HCT116 (cell line): ENCODE data around the gene IMMP2L. TPM values are rescaled to one million over a fixed set of nuclear protein-coding genes. Genes with fewer than 3 reads are reported as not detected.

Source experiments
- ATAC-seq: fragments of 200-7000 bp; cut with Tn5 transposase; 2 replicates; pipeline ENCODE4 v1.9.1; 2020; ENCODE audit warnings: mild to moderate bottlenecking, moderate library complexity
- BruUV-seq: library from RNA; stranded (reverse); fragments of 400-500 nt; replicated peaks from 2 replicates; lab custom pipeline; 2021; lab: Mats Ljungman, UMichigan
- CTCF ChIA-PET: fragments of 300-600 bp; sonication (Branson Sonifier 250); formaldehyde crosslinking; loops from one replicate; lab custom pipeline; 2021; ENCODE audit warnings: antibody characterized with exemption; lab: Charles Lee
- POLR2A ChIA-PET: fragments of 300-600, 350-600 bp; sonication (Branson Sonifier 250); formaldehyde crosslinking; loops from one replicate; lab custom pipeline; 2021; ENCODE audit warnings: antibody characterized with exemption; lab: Charles Lee
- RAD21 ChIA-PET, 2 experiments: fragments of 300-600 bp; sonication (Branson Sonifier 250); formaldehyde crosslinking; loops; one replicate each; lab custom pipeline; 2023; ENCODE audit warnings: low total read pairs in 2 of 2; ENCODE audit not compliant: uncharacterized antibody in 2 of 2, unreplicated experiment in 2 of 2, low non-redundant PET in 1 of 2; lab: Charles Lee
- DNase-seq: peaks from one replicate; pipeline ENCODE4 v3.0.0-alpha.2; 2010; ENCODE audit warnings: low read depth, low spot score
- H2AFZ ChIP-seq: fragments of 200-600 bp; shearing (Covaris generic), sonication (generic); 2 replicates; pipeline ENCODE4 v1.6.1; 2017; ENCODE audit warnings: low read depth, mixed run types, mixed read lengths, antibody characterized with exemption, low read length; ENCODE audit not compliant: poor library complexity, severe bottlenecking
- H3K27ac ChIP-seq: 2 replicates; pipeline ENCODE4 v1.5.1; 2012; ENCODE audit warnings: low read depth, low read length
- H3K27me3 ChIP-seq: fragments of 200-600 bp; sonication (generic); 2 replicates; pipeline ENCODE4 v1.6.1; 2016; ENCODE audit warnings: mixed run types, low read length, mixed read lengths; ENCODE audit not compliant: insufficient read depth
- H3K36me3 ChIP-seq, 2 experiments: fragments of 200-500 bp in 1 of 2; fragments of 200-600 bp in 1 of 2; sonication (Bioruptor generic) in 1 of 2; sonication (generic) in 1 of 2; 2 replicates each; pipeline versions ENCODE4 v1.5.1 to v1.6.1; 2014 to 2016; ENCODE audit warnings: low read length in 2 of 2, inconsistent platforms in 1 of 2, mixed read lengths in 1 of 2, mixed run types in 1 of 2; ENCODE audit not compliant: insufficient read depth in 2 of 2, control insufficient read depth in 1 of 2
- H3K4me1 ChIP-seq, 2 experiments: fragments of 200-600 bp in 1 of 2; sonication (generic) in 1 of 2; 2 replicates each; pipeline versions ENCODE4 v1.5.1 to v1.6.1; 2012 to 2017; ENCODE audit warnings: low read length in 2 of 2, inconsistent platforms in 1 of 2, mild to moderate bottlenecking in 1 of 2, mixed read lengths in 1 of 2, mixed run types in 1 of 2, moderate library complexity in 1 of 2; ENCODE audit not compliant: insufficient read depth in 2 of 2, control insufficient read depth in 1 of 2
- H3K4me2 ChIP-seq: fragments of 200-600 bp; sonication (generic); 2 replicates; pipeline ENCODE4 v1.6.1; 2017; ENCODE audit warnings: mixed run types, low read length, mixed read lengths
- H3K4me3 ChIP-seq, 2 experiments: fragments of 200-600 bp in 1 of 2; sonication (generic) in 1 of 2; replicated peaks in 1 of 2; 2 replicates each; pipeline ENCODE4 v1.5.1; 2011 to 2016; ENCODE audit warnings: low read length in 2 of 2, control low read depth in 1 of 2, low read depth in 1 of 2, mild to moderate bottlenecking in 1 of 2, mixed read lengths in 1 of 2, mixed run types in 1 of 2
- H3K79me2 ChIP-seq: fragments of 200-600 bp; sonication (generic); 2 replicates; pipeline ENCODE4 v1.6.1; 2017; ENCODE audit warnings: mild to moderate bottlenecking, mixed run types, low read length, moderate library complexity, mixed read lengths; ENCODE audit not compliant: insufficient read depth
- H3K9ac ChIP-seq: fragments of 200-600 bp; sonication (generic); 2 replicates; pipeline ENCODE4 v1.6.1; 2016; ENCODE audit warnings: low read length, mixed read lengths
- H3K9me2 ChIP-seq: fragments of 200-600 bp; sonication (generic), shearing (Covaris generic); 2 replicates; pipeline ENCODE4 v1.6.1; 2017; ENCODE audit warnings: mixed run types, mild to moderate bottlenecking, moderate library complexity; ENCODE audit not compliant: insufficient read depth
- H3K9me3 ChIP-seq, 2 experiments: fragments of 200-500 bp in 1 of 2; fragments of 200-600 bp in 1 of 2; sonication (Bioruptor generic) in 1 of 2; sonication (generic) in 1 of 2; 2 replicates each; pipeline ENCODE4 v1.6.1; 2014 to 2017; ENCODE audit warnings: low read length in 2 of 2, mixed read lengths in 2 of 2, inconsistent platforms in 1 of 2, low read depth in 1 of 2, mild to moderate bottlenecking in 1 of 2, mixed run types in 1 of 2, moderate library complexity in 1 of 2; ENCODE audit not compliant: control insufficient read depth in 1 of 2, insufficient read depth in 1 of 2
- H4K20me1 ChIP-seq: fragments of 200-600 bp; sonication (generic), shearing (Covaris generic); 2 replicates; pipeline ENCODE4 v1.6.1; 2017; ENCODE audit warnings: mixed run types, mild to moderate bottlenecking, moderate library complexity; ENCODE audit not compliant: insufficient read depth
- ATF3 ChIP-seq: IDR thresholded peaks from 2 replicates; pipeline ENCODE4 v1.6.1; 2012
- CBX3 ChIP-seq: IDR thresholded peaks from 2 replicates; pipeline ENCODE4 v1.6.1; 2012; ENCODE audit warnings: low read depth
- EZH2phosphoT487 ChIP-seq: fragments of 200-600 bp; IDR thresholded peaks from 2 replicates; pipeline ENCODE4 v1.6.1; 2018; ENCODE audit warnings: antibody characterized with exemption, borderline replicate concordance
- FOSL1 ChIP-seq: IDR thresholded peaks from 2 replicates; pipeline ENCODE4 v1.6.1; 2012; ENCODE audit warnings: low read depth
- POLR2AphosphoS5 ChIP-seq: IDR thresholded peaks from 2 replicates; pipeline ENCODE4 v1.6.1; 2011; ENCODE audit warnings: mild to moderate bottlenecking, low read depth, low read length, moderate library complexity
- TCF7L2 ChIP-seq: IDR thresholded peaks from 2 replicates; pipeline ENCODE4 v1.7.0; 2011; ENCODE audit warnings: borderline replicate concordance, inconsistent platforms; ENCODE audit not compliant: insufficient read depth, insufficient read length; ENCODE audit errors: extremely low read depth
- YY1 ChIP-seq: IDR thresholded peaks from 2 replicates; pipeline ENCODE4 v1.6.1; 2011; ENCODE audit warnings: low read length, low read depth, moderate library complexity, mild to moderate bottlenecking; ENCODE audit not compliant: insufficient replicate concordance; ENCODE audit errors: extremely low read depth
- ZFX ChIP-seq: fragments of 450-650 bp; IDR thresholded peaks from 2 replicates; pipeline ENCODE4 v1.6.1; 2017
- intact Hi-C: fragments of 100-400 bp; cut with micrococcal nuclease; formaldehyde crosslinking; loops from 2 replicates; pipeline ENCODE4 v1.10.0; 2022
- total RNA-seq: library from RNA; stranded (reverse); gene quantifications from one replicate; pipeline ENCODE4 v1.2.1, GENCODE V29; 2021; ENCODE audit not compliant: unreplicated experiment

IMMP2L gene
- total RNA-seq, 1 experiment from 2014 or later = 21.1 TPM

- ChIA-PET POLR2A (no interaction called here), RAD21 (no interaction called here), CTCF (no interaction called here)
- Histone ChIP-seq H3K79me2 (no peaks in the 10 kb centered on the region), H3K9me2 (no peaks in the 10 kb centered on the region), H3K27ac (no peak overlapping the region), H4K20me1 (no peaks in the 10 kb centered on the region), H3K4me3 (no peak overlapping the region), H2AFZ (no peak overlapping the region), H3K27me3 (no peaks in the 10 kb centered on the region), H3K4me2 (no peak overlapping the region), H3K4me1 (peaks cover 0 to 10% of the 10 kb centered on the region in 2 experiments; a peak in 3 of 4 replicates), H3K9me3 (no peaks in the 10 kb centered on the region), H3K9ac (no peak overlapping the region), H3K36me3 (no peaks in the 10 kb centered on the region)
- ATAC-seq (no peak), DNase-seq (no peak)
- TF ChIP-seq YY1 (no peak), CBX3 (no peak), FOSL1 (no peak)
- intact Hi-C loops = no loop called here
- BruUV-seq = no TSS peak
Measured at GRCh38 chr7:111229916-111230315, 332.4 kb downstream of the IMMP2L start.

DNA sequence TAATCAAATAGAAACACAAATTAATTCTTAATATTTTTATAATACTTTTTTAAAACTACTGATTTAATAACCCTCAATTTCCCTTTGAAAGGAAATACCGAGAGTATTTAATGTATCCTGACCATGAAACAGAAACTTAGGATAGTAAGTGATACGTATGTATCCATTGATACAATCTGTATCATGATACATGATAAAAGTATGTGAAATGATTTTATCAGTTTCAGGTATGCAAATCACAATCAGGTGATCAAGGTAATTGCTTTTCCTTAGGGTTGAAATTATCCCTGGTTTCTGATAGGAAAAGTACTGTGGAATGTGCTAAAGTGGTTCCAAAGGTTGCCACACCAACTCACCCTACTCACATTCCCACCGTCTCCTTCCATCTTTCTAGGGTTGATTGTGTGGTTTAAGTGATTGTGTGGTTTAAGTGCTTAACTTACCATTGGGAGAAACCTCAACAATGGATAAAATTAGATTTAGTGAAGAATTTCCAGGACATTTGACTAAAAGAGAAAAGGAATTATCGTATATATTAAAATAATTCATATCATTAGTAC, 333.0 kb downstream of the IMMP2L start:
- H4K20me1 ChIP-seq = no peaks in the 10 kb centered on the region
- H3K4me3 ChIP-seq = no peak overlapping the region
- peaks cover 0 to 10% of the 10 kb centered on the region in 2 experiments; a peak in 3 of 4 replicates for H3K4me1 ChIP-seq
- intact Hi-C loops = no loop called here
- H3K9me3 ChIP-seq = no peaks in the 10 kb centered on the region
- TF ChIP-seq ZFX (no peak), TCF7L2 (no peak), EZH2phosphoT487 (no peak), POLR2AphosphoS5 (no peak), ATF3 (no peak)
- ChIA-PET CTCF (no interaction called here), RAD21 (no interaction called here), POLR2A (no interaction called here)
- H3K36me3 ChIP-seq = no peaks in the 10 kb centered on the region
- no TSS peak for BruUV-seq
- no peak overlapping the region for H2AFZ ChIP-seq
- H3K79me2 ChIP-seq = no peaks in the 10 kb centered on the region
- no peak overlapping the region for H3K9ac ChIP-seq
- no peak overlapping the region for H3K27ac ChIP-seq
- H3K4me2 ChIP-seq = no peak overlapping the region
- H3K27me3 ChIP-seq = no peaks in the 10 kb centered on the region
- DNase-seq = no peak
- no peak for ATAC-seq
- no peaks in the 10 kb centered on the region for H3K9me2 ChIP-seq
